Adrenal gland (tissue), 12 donors: ENCODE measurements around the gene SERGEF. TPM values are rescaled to one million over a fixed set of nuclear protein-coding genes. Genes with fewer than 3 reads are reported as not detected.

Source experiments
- DNase-seq, 7 donors: peaks; one replicate each; pipeline ENCODE4 v3.0.0-alpha.2; 2019 to 2020
- H3K27ac ChIP-seq, 5 donors: fragments of 200-600 bp; sonication (generic) in 4 of 5; 1 replicate in 3 of 5; 2 replicates in 2 of 5; pipeline versions ENCODE4 v1.5.1 to v1.8.0; 2016 to 2020; ENCODE audit warnings: mild to moderate bottlenecking in 1 of 5
- H3K27me3 ChIP-seq: fragments of 200-600 bp; 2 replicates; pipeline ENCODE4 v1.8.0; 2021
- H3K36me3 ChIP-seq, 2 donors: fragments of 200-600 bp; replicated peaks in 1 of 2; 1 replicate in 1 of 2; 2 replicates in 1 of 2; pipeline versions ENCODE4 v1.5.1 to v1.8.0; 2018 to 2022
- H3K4me1 ChIP-seq, 2 donors: fragments of 200-600 bp; replicated peaks in 1 of 2; 1 replicate in 1 of 2; 2 replicates in 1 of 2; pipeline versions ENCODE4 v1.5.1 to v1.8.0; 2018 to 2021
- H3K4me3 ChIP-seq, 4 donors: fragments of 200-600 bp; sonication (generic) in 3 of 4; one replicate each; pipeline ENCODE4 v1.5.1; 2016 to 2018
- H3K9me3 ChIP-seq, 3 donors: fragments of 200-600 bp; sonication (generic) in 1 of 3; replicated peaks in 1 of 3; 1 replicate in 2 of 3; 2 replicates in 1 of 3; pipeline versions ENCODE4 v1.5.1 to v1.8.0; 2016 to 2021
- POLR2A ChIP-seq, 2 donors: fragments of 450-650 bp; IDR thresholded peaks; one replicate each; pipeline ENCODE4 v1.6.1; 2017; ENCODE audit warnings: antibody characterized with exemption in 2 of 2, mild to moderate bottlenecking in 2 of 2, moderate library complexity in 1 of 2
- WGBS, 4 donors: extraction: QIAGEN DNeasy Blood & Tissue Kit in 2 of 4; methylation state at CpG; one replicate each; pipeline versions ENCODE4 v1.1.5 to v1.1.7; 2013 to 2017; 5-methylcytosine and 5-hydroxymethylcytosine counted together
- intact Hi-C, 2 donors: fragments of 100-400 bp; cut with DNase I; formaldehyde crosslinking; loops; one replicate each; pipeline versions ENCODE4 v1.14.1 to v1.15.0; 2022 to 2023
- polyA plus RNA-seq, 3 donors: library from polyadenylated mRNA; stranded (reverse); fragments of 200-250 nt in 2 of 3; fragments of 350-450 nt in 1 of 3; fragmentation: Illumina TruSeq in 1 of 3; extraction: RNeasy Lipid Tissue Mini Kit (QIAGEN cat#74804) in 1 of 3; gene quantifications; one replicate each; pipeline ENCODE4 v1.2.3, GENCODE V29; 2013 to 2014
- total RNA-seq, 9 donors: library from RNA; depleted of rRNA in 4 of 9; stranded (reverse); fragments of >200 nt in 4 of 9; fragments of 120-200 nt in 1 of 9; fragmentation: NEBNext Ultra II Directional in 1 of 9; extraction: Animal tissue kit (Norgen Biotek cat#: 25700) in 1 of 9; gene quantifications; one replicate each; pipeline versions ENCODE4 v1.1.0 to v1.2.4, GENCODE V29; 2013 to 2023
- TF ChIP-seq, protein P1 (sequence below), 6 experiments: fragments of 450-650 bp in 4 of 6; fragments of 200-600 bp in 2 of 6; sonication (generic) in 1 of 6; IDR thresholded peaks; 1 replicate in 5 of 6; 2 replicates in 1 of 6; pipeline versions ENCODE4 v1.5.1 to v1.8.0; 2016 to 2021; ENCODE audit warnings: antibody characterized with exemption in 6 of 6, mild to moderate bottlenecking in 2 of 6, moderate library complexity in 1 of 6
- donor health status: healthy with polysubstance abuse.
- donor health status: Bipolar disorder and iron deficiency.
- donor health status: DM: yes; HTN: yes; CAD: no.
- donor health status: DM: no; HTN: no; CAD: no.
- donor health status: DM: no; HTN: no; CAD: no.
- donor health status: DM: yes; HTN: yes; CAD: no.

Gene SERGEF
- total and polyA plus RNA-seq, 12 donors = 21.7 to 216 (median 38.4) TPM

DNA sequence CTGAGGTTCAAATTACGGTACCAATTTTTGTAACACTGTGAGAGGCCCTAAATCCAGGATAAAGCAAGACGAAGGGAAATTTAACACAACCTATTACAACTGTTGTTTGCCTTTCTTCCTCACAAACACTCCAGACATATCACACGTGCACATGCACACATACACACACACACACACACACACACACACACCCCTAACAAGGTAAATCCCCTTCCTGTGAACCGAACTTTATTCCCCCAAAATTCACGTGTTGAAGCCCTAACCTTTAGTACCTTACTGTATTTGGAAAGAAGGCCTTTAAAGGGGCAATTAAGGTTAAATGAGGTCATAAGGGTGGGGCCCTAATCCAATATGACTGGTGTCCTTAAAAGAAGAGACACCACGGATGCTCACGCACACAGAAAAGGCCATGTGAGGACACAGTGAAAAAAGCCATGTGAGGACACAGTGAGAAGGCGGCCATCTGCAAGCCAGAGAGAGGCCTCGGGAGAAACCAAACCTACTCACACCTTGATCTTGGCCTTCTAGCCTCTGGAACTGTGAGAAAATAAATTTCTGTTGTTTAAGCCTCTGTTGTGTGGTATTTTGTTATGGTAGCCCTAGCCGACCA lies 1.8 kb downstream of the SERGEF start:
- Histone ChIP-seq H3K27ac (no peak overlapping the region), H3K27me3 (no peaks in the 10 kb centered on the region), H3K4me3 (no peak overlapping the region), H3K9me3 (no peaks in the 10 kb centered on the region), H3K4me1 (peaks cover 0 to 10% of the 10 kb centered on the region in 2 donors), H3K36me3 (peaks cover 0 to 5% of the 10 kb centered on the region in 2 donors)
- TF ChIP-seq, protein P1, sequence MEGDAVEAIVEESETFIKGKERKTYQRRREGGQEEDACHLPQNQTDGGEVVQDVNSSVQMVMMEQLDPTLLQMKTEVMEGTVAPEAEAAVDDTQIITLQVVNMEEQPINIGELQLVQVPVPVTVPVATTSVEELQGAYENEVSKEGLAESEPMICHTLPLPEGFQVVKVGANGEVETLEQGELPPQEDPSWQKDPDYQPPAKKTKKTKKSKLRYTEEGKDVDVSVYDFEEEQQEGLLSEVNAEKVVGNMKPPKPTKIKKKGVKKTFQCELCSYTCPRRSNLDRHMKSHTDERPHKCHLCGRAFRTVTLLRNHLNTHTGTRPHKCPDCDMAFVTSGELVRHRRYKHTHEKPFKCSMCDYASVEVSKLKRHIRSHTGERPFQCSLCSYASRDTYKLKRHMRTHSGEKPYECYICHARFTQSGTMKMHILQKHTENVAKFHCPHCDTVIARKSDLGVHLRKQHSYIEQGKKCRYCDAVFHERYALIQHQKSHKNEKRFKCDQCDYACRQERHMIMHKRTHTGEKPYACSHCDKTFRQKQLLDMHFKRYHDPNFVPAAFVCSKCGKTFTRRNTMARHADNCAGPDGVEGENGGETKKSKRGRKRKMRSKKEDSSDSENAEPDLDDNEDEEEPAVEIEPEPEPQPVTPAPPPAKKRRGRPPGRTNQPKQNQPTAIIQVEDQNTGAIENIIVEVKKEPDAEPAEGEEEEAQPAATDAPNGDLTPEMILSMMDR (IDR thresholded peaks at IDR 0.05) = no peak
- no peak for TF ChIP-seq POLR2A (IDR thresholded peaks at IDR 0.05)
- intact Hi-C loops = no loop called here
- DNase-seq = no peak
- WGBS, 4 donors = 85 to 94% (median 91%) methylated on average over 9 to 10 of the region's 10 CpGs

- H3K9me3 ChIP-seq = no peaks in the 10 kb centered on the region
- no peak for DNase-seq
- H3K4me3 ChIP-seq = no peak overlapping the region
- H3K4me1 ChIP-seq = peaks cover 0 to 10% of the 10 kb centered on the region in 2 donors
- H3K27me3 ChIP-seq = no peaks in the 10 kb centered on the region
- intact Hi-C loops = no loop called here
- H3K36me3 ChIP-seq = peaks cover 0 to 12% of the 10 kb centered on the region in 2 donors
- TF ChIP-seq, protein P1 (IDR thresholded peaks at IDR 0.05) = no peak
- TF ChIP-seq POLR2A (IDR thresholded peaks at IDR 0.05) = no peak
- no peak overlapping the region for H3K27ac ChIP-seq
Measured at GRCh38 chr11:18010121-18010670, 2.7 kb downstream of the SERGEF start.

DNA sequence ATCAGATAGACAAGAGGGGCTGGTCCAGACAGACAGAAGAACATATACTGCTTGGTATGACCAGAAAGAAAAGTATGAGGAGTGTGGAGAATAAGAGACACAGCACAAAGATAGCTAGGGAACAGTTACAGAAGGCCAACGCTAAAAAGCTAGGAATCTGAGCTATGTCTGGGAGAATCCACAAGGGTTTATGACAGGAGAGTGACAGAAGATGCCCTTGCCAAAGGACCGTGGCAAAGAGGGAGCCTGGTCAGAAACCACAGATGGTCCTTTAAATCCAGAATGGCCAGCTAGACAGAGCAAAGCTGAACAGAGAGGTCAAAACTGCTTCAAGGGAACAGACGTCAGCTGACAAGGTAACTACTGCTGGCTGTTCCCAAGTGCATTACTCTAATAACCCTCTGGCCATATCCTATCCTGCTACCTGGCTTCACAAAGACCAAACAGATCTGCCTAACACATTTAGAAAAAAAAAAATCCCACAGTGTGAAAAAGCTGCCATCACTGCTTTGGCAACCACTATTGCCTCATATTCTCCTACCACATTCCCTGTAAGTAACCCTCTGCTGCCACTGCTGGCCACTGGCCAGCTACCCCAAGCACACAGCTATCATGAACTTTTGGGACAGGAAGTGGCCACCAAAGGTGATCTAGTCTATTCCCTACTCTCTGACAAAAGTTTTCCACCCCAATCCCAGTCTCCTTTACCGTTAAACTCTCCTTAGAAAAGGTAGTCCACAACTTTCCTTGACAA lies 7.3 kb downstream of the SERGEF start:
- Histone ChIP-seq H3K9me3 (no peaks in the 10 kb centered on the region), H3K27ac (no peak overlapping the region), H3K36me3 (peaks cover 0 to 32% of the 10 kb centered on the region in 2 donors), H3K4me1 (no peaks in the 10 kb centered on the region), H3K27me3 (no peaks in the 10 kb centered on the region), H3K4me3 (no peak overlapping the region)
- no peak for TF ChIP-seq POLR2A (IDR thresholded peaks at IDR 0.05)
- TF ChIP-seq, protein P1 (IDR thresholded peaks at IDR 0.05) = no peak
- 81 to 98% (median 88%) methylated on average over 4 of the region's 4 CpGs for WGBS, 4 donors
- no peak for DNase-seq
- intact Hi-C loops = no loop called here

GRCh38 chr11:18001191-18001590 lies 11.7 kb downstream of the SERGEF start:
- WGBS, 4 donors = 87 to 89% (median 87%) methylated on average over 2 of the region's 2 CpGs
- Histone ChIP-seq H3K36me3 (peaks cover 0 to 53% of the 10 kb centered on the region in 2 donors), H3K9me3 (no peaks in the 10 kb centered on the region), H3K4me3 (no peak overlapping the region), H3K27me3 (no peaks in the 10 kb centered on the region), H3K4me1 (no peaks in the 10 kb centered on the region), H3K27ac (no peak overlapping the region)
- intact Hi-C loops = no loop called here
- no peak for TF ChIP-seq POLR2A (IDR thresholded peaks at IDR 0.05)
- TF ChIP-seq, protein P1 (IDR thresholded peaks at IDR 0.05) = no peak
- DNase-seq = no peak
